Neutrophil (primary cell): ENCODE measurements around the gene THBS4.

Experiments used
- H3K27ac ChIP-seq: fragments of 200-600 bp; sonication (generic); 2 replicates; pipeline ENCODE4 v1.5.1; 2016; ENCODE audit warnings: mild to moderate bottlenecking, moderate library complexity
- H3K27me3 ChIP-seq: fragments of 200-600 bp; sonication (generic); 2 replicates; pipeline ENCODE4 v1.6.0; 2016; ENCODE audit warnings: mild to moderate bottlenecking
- H3K36me3 ChIP-seq: fragments of 200-600 bp; sonication (generic); 2 replicates; pipeline ENCODE4 v1.5.1; 2017
- H3K4me1 ChIP-seq, 2 experiments: fragments of 200-600 bp in 1 of 2; sonication (generic) in 1 of 2; 1 replicate in 1 of 2; 2 replicates in 1 of 2; pipeline versions ENCODE4 v1.5.1 to v1.6.1; 2013 to 2016; ENCODE audit warnings: low read depth in 1 of 2, low read length in 1 of 2, mild to moderate bottlenecking in 1 of 2, moderate library complexity in 1 of 2; ENCODE audit not compliant: control insufficient read depth in 1 of 2, insufficient read depth in 1 of 2
- H3K4me3 ChIP-seq, 2 experiments: fragments of 200-600 bp in 1 of 2; sonication (generic) in 1 of 2; 1 replicate in 1 of 2; 2 replicates in 1 of 2; pipeline ENCODE4 v1.5.1; 2013 to 2016; ENCODE audit warnings: low read depth in 1 of 2, low read length in 1 of 2, mild to moderate bottlenecking in 1 of 2, moderate library complexity in 1 of 2
- H3K9me3 ChIP-seq: fragments of 200-600 bp; sonication (generic); 2 replicates; pipeline ENCODE4 v1.5.1; 2016
- CTCF ChIP-seq: fragments of 200-600 bp; sonication (generic); IDR thresholded peaks from 2 replicates; pipeline ENCODE4 v1.5.1; 2016; ENCODE audit warnings: antibody characterized with exemption

THBS4 gene

GRCh38 chr5:80069918-80070318 lies 34.8 kb downstream of the THBS4 start:
- Histone ChIP-seq H3K4me1 (peaks cover 47 to 49% of the 10 kb centered on the region in 2 experiments), H3K9me3 (no peaks in the 10 kb centered on the region), H3K36me3 (no peaks in the 10 kb centered on the region), H3K27ac (peak overlapping the region; percentile 73), H3K4me3 (no peak overlapping the region), H3K27me3 (no peaks in the 10 kb centered on the region)
- TF ChIP-seq CTCF = no peak

GRCh38 chr5:80070338-80071056 lies 35.3 kb downstream of the THBS4 start:
- Histone ChIP-seq H3K4me3 (no peak overlapping the region), H3K27me3 (no peaks in the 10 kb centered on the region), H3K36me3 (peaks cover 4% of the 10 kb centered on the region), H3K27ac (peak overlapping the region; percentile 73), H3K4me1 (peaks cover 47 to 49% of the 10 kb centered on the region in 2 experiments), H3K9me3 (no peaks in the 10 kb centered on the region)
- TF ChIP-seq CTCF = no peak

- Histone ChIP-seq H3K36me3 (peaks cover 12% of the 10 kb centered on the region), H3K9me3 (no peaks in the 10 kb centered on the region), H3K27me3 (no peaks in the 10 kb centered on the region), H3K4me3 (no peak overlapping the region), H3K27ac (no peak overlapping the region), H3K4me1 (peaks cover 43 to 45% of the 10 kb centered on the region in 2 experiments)
- no peak for TF ChIP-seq CTCF
Measured at GRCh38 chr5:80071510-80072021, 36.4 kb downstream of the THBS4 start.

GRCh38 chr5:80072103-80073073 lies 37.2 kb downstream of the THBS4 start:
- H3K9me3 ChIP-seq = no peaks in the 10 kb centered on the region
- no peaks in the 10 kb centered on the region for H3K27me3 ChIP-seq

More at GRCh38 chr5:80072103-80073073, 37.2 kb downstream of the THBS4 start:
- peaks cover 21% of the 10 kb centered on the region for H3K36me3 ChIP-seq
- TF ChIP-seq CTCF = no peak
- H3K4me1 ChIP-seq = peaks cover 35 to 37% of the 10 kb centered on the region in 2 experiments
- no peak overlapping the region for H3K4me3 ChIP-seq
- no peak overlapping the region for H3K27ac ChIP-seq
